Mesenteric fat pad (tissue), 1 donor: Measurements from ENCODE around the gene NANOS3. TPM values are rescaled to one million over a fixed set of nuclear protein-coding genes. Genes with fewer than 3 reads are reported as not detected.

Experiments
- DNase-seq: peaks from one replicate; pipeline ENCODE4 v3.0.0-alpha.2; 2020; ENCODE audit warnings: low spot score
- long read RNA-seq: library from polyadenylated mRNA; unstranded; transcript quantifications from one replicate; pipeline ENCODE4 v2.0.0, GENCODE V29; 2020
- total RNA-seq: library from RNA; stranded (reverse); fragmentation: NEBNext Ultra II Directional; extraction: Animal tissue kit (Norgen Biotek cat#: 25700); gene quantifications from one replicate; pipeline ENCODE4 v1.2.1, GENCODE V29; 2021
- donor health status: DM: yes; HTN: yes; CAD: no.

The NANOS3 gene
- total RNA-seq, result not detected
- long read RNA-seq, partial matches to known transcripts, result 0 of 1 reads
- long read RNA-seq, other reads (novel, unspliced or antisense), result 1 of 1 reads

GRCh38 chr19:13876834-13877233, at the start of gene NANOS3:
TSS of gene NANOS3 (plus strand) at chr19:13877134. CDS start at chr19:13877249, 115 bp downstream.
- DNase-seq, result no peak

GRCh38 chr19:13827656-13828055, 49.3 kb upstream of the NANOS3 start:
- no peak for DNase-seq

GRCh38 chr19:13830114-13830740, 46.7 kb upstream of the NANOS3 start:
- DNase-seq, result no peak

- no peak for DNase-seq
Observed at GRCh38 chr19:13830741-13831536, 46.0 kb upstream of the NANOS3 start.

GRCh38 chr19:13831537-13832467, 45.1 kb upstream of the NANOS3 start:
- DNase-seq, result no peak

GRCh38 chr19:13833330-13834243, 43.3 kb upstream of the NANOS3 start:
- DNase-seq, result peak; percentile 98

GRCh38 chr19:13834244-13835069, 42.5 kb upstream of the NANOS3 start:
- DNase-seq, result no peak

GRCh38 chr19:13835791-13836723, 40.9 kb upstream of the NANOS3 start:
- no peak for DNase-seq

GRCh38 chr19:13838435-13839129, 38.4 kb upstream of the NANOS3 start:
- DNase-seq, result no peak

GRCh38 chr19:13839130-13839937, 37.6 kb upstream of the NANOS3 start:
- DNase-seq, result peak; percentile 97

GRCh38 chr19:13839938-13840304, 37.0 kb upstream of the NANOS3 start:
- DNase-seq, result no peak

GRCh38 chr19:13840305-13841085, 36.4 kb upstream of the NANOS3 start:
- DNase-seq, result no peak

GRCh38 chr19:13841086-13841961, 35.6 kb upstream of the NANOS3 start:
- no peak for DNase-seq

- no peak for DNase-seq
Observed at GRCh38 chr19:13841962-13842290, 35.0 kb upstream of the NANOS3 start.
